Measurements from ENCODE around the gene CD93.

Gene CD93

DNA sequence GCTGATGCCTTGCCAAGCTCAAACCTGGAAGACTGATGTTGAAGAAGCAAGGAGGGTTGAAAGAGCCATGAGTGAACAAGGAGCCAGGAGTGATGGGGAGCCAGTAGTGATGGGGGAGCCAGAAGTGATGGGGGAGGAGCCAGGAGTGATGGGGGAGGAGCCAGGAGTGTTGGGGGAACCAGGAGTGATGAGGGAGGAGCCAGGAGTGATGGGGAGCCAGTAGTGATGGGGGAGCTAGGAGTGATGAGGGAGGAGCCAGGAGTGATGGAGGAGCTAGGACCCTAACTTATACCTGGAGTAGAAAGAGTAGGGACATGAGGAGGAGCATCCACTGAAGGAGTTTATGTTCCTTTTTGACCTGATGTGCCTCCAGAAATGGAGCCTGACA is 14.6 kb upstream of the CD93 start:
- no peak for DNase-seq (ENCODE audit: low read depth)
- TF ChIP-seq, protein P1, sequence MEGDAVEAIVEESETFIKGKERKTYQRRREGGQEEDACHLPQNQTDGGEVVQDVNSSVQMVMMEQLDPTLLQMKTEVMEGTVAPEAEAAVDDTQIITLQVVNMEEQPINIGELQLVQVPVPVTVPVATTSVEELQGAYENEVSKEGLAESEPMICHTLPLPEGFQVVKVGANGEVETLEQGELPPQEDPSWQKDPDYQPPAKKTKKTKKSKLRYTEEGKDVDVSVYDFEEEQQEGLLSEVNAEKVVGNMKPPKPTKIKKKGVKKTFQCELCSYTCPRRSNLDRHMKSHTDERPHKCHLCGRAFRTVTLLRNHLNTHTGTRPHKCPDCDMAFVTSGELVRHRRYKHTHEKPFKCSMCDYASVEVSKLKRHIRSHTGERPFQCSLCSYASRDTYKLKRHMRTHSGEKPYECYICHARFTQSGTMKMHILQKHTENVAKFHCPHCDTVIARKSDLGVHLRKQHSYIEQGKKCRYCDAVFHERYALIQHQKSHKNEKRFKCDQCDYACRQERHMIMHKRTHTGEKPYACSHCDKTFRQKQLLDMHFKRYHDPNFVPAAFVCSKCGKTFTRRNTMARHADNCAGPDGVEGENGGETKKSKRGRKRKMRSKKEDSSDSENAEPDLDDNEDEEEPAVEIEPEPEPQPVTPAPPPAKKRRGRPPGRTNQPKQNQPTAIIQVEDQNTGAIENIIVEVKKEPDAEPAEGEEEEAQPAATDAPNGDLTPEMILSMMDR (conservative IDR thresholded peaks at IDR 0.05; ENCODE audit: control insufficient read depth, insufficient read depth, low read depth, low read length) = no peak
- H3K4me3 ChIP-seq (ENCODE audit: control insufficient read depth, low read depth, low read length) = no peak overlapping the region

GRCh38 chr20:23099791-23100719 is 13.9 kb upstream of the CD93 start:
- TF ChIP-seq, protein P1 (conservative IDR thresholded peaks at IDR 0.05; ENCODE audit: control insufficient read depth, insufficient read depth, low read depth, low read length) = no peak
- no peak overlapping the region for H3K4me3 ChIP-seq (ENCODE audit: control insufficient read depth, low read depth, low read length)
- no peak for DNase-seq (ENCODE audit: low read depth)

GRCh38 chr20:23097636-23098580 is 11.8 kb upstream of the CD93 start:
- no peak overlapping the region for H3K4me3 ChIP-seq (ENCODE audit: control insufficient read depth, low read depth, low read length)
- DNase-seq (ENCODE audit: low read depth) = no peak
- TF ChIP-seq, protein P1 (conservative IDR thresholded peaks at IDR 0.05; ENCODE audit: control insufficient read depth, insufficient read depth, low read depth, low read length) = no peak

DNA sequence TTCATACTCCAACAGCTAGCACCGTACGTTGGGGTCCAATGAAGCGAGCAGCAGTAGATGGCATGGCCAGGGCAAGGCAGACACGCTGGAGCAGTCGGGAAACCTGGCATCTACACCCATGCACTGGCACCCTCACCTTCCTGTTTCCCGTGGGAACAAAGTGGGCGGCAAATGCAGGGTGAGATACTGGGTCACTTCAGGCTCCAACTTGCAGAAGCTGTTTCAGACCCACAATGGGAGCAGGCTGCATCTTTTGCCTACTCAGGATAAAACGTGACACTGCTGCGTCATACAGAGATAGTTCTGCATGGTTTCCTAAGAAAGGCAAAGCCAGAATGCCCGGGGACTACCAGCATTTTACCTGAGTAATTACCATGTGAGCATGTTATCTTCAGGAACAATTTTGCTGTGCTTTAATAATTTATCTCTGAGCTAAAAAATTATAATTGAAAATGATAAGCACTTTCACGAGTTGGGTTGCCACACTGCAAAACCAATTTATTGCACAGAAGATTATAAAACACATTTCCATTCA is 10.9 kb upstream of the CD93 start:
- TF ChIP-seq, protein P1 (conservative IDR thresholded peaks at IDR 0.05; ENCODE audit: control insufficient read depth, insufficient read depth, low read depth, low read length) = no peak
- H3K4me3 ChIP-seq (ENCODE audit: control insufficient read depth, low read depth, low read length) = no peak overlapping the region
- no peak for DNase-seq (ENCODE audit: low read depth)

- TF ChIP-seq, protein P1 (conservative IDR thresholded peaks at IDR 0.05; ENCODE audit: control insufficient read depth, insufficient read depth, low read depth, low read length) = no peak
- H3K4me3 ChIP-seq (ENCODE audit: control insufficient read depth, low read depth, low read length) = no peak overlapping the region
- no peak for DNase-seq (ENCODE audit: low read depth)
Observed at GRCh38 chr20:23096097-23096496, 10.0 kb upstream of the CD93 start.

DNA sequence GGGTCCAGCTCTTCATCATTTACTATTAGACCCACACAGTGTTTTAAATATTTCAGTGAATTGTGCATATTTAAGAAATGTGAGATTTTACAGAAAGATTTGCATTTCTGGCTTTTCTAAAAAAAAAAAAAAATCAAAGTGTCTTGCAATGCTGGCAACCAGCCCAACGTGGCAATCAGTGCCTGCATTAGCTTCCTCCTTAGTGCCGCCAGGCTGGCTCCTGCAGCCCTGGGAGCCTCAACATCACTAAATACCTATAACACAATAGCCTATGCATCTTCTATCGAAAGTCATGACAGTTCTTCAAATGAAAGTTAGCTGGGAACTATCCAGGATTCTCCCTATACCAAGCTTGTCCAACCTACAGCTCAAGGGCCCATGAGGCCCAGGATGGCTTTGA is 9.4 kb upstream of the CD93 start:
- TF ChIP-seq, protein P1 (conservative IDR thresholded peaks at IDR 0.05; ENCODE audit: control insufficient read depth, insufficient read depth, low read depth, low read length) = no peak
- no peak for DNase-seq (ENCODE audit: low read depth)
- no peak overlapping the region for H3K4me3 ChIP-seq (ENCODE audit: control insufficient read depth, low read depth, low read length)

Measured in fibroblast of mammary gland (primary cell).